K562 (cell line): Measurements from ENCODE around the gene ZRANB3. TPM values are rescaled to one million over a fixed set of nuclear protein-coding genes. Genes with fewer than 3 reads are reported as not detected.

Experiments
- ATAC-seq: fragments of 200-7000 bp; cut with Tn5 transposase; 3 replicates; pipeline ENCODE4 v1.9.1; 2020; ENCODE audit warnings: moderate library complexity
- BruUV-seq: library from RNA; stranded (reverse); fragments of 400-500 nt; replicated peaks from 2 replicates; lab custom pipeline; 2021; lab: Mats Ljungman, UMichigan
- CTCF ChIA-PET: fragments of 300-600 bp; formaldehyde crosslinking; extraction: SDS; loops from one replicate; lab custom pipeline; 2021; ENCODE audit warnings: low intra/inter-chr PET ratio; lab: Yijun Ruan, JAX
- POLR2A ChIA-PET: fragments of 300-600, 350-650 bp; sonication (Branson Sonifier 250); formaldehyde crosslinking; extraction: SDS; loops from one replicate; lab custom pipeline; 2021; ENCODE audit warnings: antibody characterized with exemption, inconsistent platforms; lab: Yijun Ruan, JAX
- DNase-seq, 4 experiments: peaks; one replicate each; pipeline versions ENCODE4 v3.0.0 to v3.0.0-alpha.2; 2011 to 2018; ENCODE audit warnings: low spot score in 3 of 4, mixed read lengths in 3 of 4; ENCODE audit errors: extremely low read depth in 1 of 4
- FAIRE-seq: peaks from 2 replicates; lab custom pipeline; 2011; peaks lifted over from hg19 to GRCh38; lab: Jason Lieb, UNC
- H2AFZ ChIP-seq: 2 replicates; pipeline ENCODE4 v1.6.0; 2011; ENCODE audit warnings: low read depth, low read length, control low read depth, inconsistent platforms
- H3K27ac ChIP-seq: fragments of 200-600 bp; 3 replicates; pipeline ENCODE4 v1.8.0; 2011; ENCODE audit warnings: low read depth, mild to moderate bottlenecking, control low read depth, inconsistent platforms, low read length, moderate library complexity, mixed read lengths; ENCODE audit errors: extremely low read depth
- H3K27me3 ChIP-seq, 2 experiments: fragments of 300-600 bp in 1 of 2; 2 replicates in 1 of 2; 3 replicates in 1 of 2; pipeline versions ENCODE4 v1.6.0 to v1.8.0; 2011; ENCODE audit warnings: inconsistent platforms in 2 of 2, low read length in 2 of 2, mild to moderate bottlenecking in 1 of 2, mixed read lengths in 1 of 2, moderate library complexity in 1 of 2; ENCODE audit not compliant: control insufficient read depth in 2 of 2, insufficient read depth in 2 of 2
- H3K36me3 ChIP-seq: fragments of 300-600 bp; 3 replicates; pipeline ENCODE4 v1.8.0; 2011; ENCODE audit warnings: mild to moderate bottlenecking, low read length, inconsistent platforms; ENCODE audit not compliant: control insufficient read depth, insufficient read depth
- H3K4me1 ChIP-seq, 2 experiments: fragments of 200-600 bp in 1 of 2; replicated peaks in 1 of 2; 2 replicates in 1 of 2; 3 replicates in 1 of 2; pipeline versions ENCODE4 v1.5.1 to v1.8.0; 2011; ENCODE audit warnings: inconsistent platforms in 2 of 2, low read length in 2 of 2, mild to moderate bottlenecking in 1 of 2, mixed read lengths in 1 of 2, moderate library complexity in 1 of 2; ENCODE audit not compliant: control insufficient read depth in 2 of 2, insufficient read depth in 2 of 2
- H3K4me2 ChIP-seq: 2 replicates; pipeline ENCODE4 v1.6.1; 2011; ENCODE audit warnings: low read length, control low read depth, inconsistent platforms, mixed read lengths; ENCODE audit not compliant: insufficient read depth
- H3K4me3 ChIP-seq: fragments of 200-600 bp; sonication (generic), shearing (Covaris generic); 2 replicates; pipeline ENCODE4 v1.5.1; 2016; ENCODE audit warnings: control low read depth, inconsistent platforms
- H3K79me2 ChIP-seq: fragments of 200-600 bp; 3 replicates; pipeline ENCODE4 v1.8.0; 2011; ENCODE audit warnings: low read length, inconsistent platforms; ENCODE audit not compliant: control insufficient read depth, insufficient read depth
- H3K9ac ChIP-seq, 2 experiments: 2 replicates each; pipeline versions ENCODE4 v1.6.0 to v1.6.1; 2011; ENCODE audit warnings: low read depth in 2 of 2, low read length in 2 of 2, control low read depth in 1 of 2, inconsistent platforms in 1 of 2, mild to moderate bottlenecking in 1 of 2, mixed read lengths in 1 of 2; ENCODE audit not compliant: insufficient read depth in 1 of 2
- H3K9me1 ChIP-seq: one replicate; pipeline ENCODE4 v1.6.0; 2011; ENCODE audit warnings: inconsistent platforms, mild to moderate bottlenecking, low read length, moderate library complexity; ENCODE audit not compliant: control insufficient read depth, insufficient read depth
- H3K9me3 ChIP-seq: replicated peaks from 2 replicates; pipeline ENCODE4 v1.5.1; 2011; ENCODE audit warnings: low read depth, low read length, inconsistent platforms; ENCODE audit not compliant: control insufficient read depth, insufficient read depth
- H4K20me1 ChIP-seq: replicated peaks from 2 replicates; pipeline ENCODE4 v1.6.1; 2011; ENCODE audit warnings: low read length, inconsistent platforms, mixed read lengths; ENCODE audit not compliant: control insufficient read depth, insufficient read depth
- FOS ChIP-seq: IDR thresholded peaks from 3 replicates; pipeline ENCODE4 v1.6.1; 2011; ENCODE audit not compliant: insufficient read length; ENCODE audit errors: extremely low read depth
- HNRNPL ChIP-seq: fragments of 200-400 bp; formaldehyde crosslinking; IDR thresholded peaks from 2 replicates; pipeline ENCODE4 v1.6.1; 2017; ENCODE audit warnings: low read depth, mild to moderate bottlenecking, low read length
- MBD2 ChIP-seq: sonication (generic); IDR thresholded peaks from 2 replicates; pipeline ENCODE4 v1.6.1; 2016; ENCODE audit warnings: low read depth, borderline replicate concordance
- MXI1 ChIP-seq: IDR thresholded peaks from 2 replicates; pipeline ENCODE4 v1.6.1; 2011; ENCODE audit warnings: low read depth, mild to moderate bottlenecking, improper control_type of control experiment, low read length
- RBM34 ChIP-seq: fragments of 200-400 bp; formaldehyde crosslinking; IDR thresholded peaks from 2 replicates; pipeline ENCODE4 v1.6.1; 2018; ENCODE audit warnings: low read length, borderline replicate concordance; ENCODE audit not compliant: insufficient read depth
- SP1 ChIP-seq: sonication (generic); formaldehyde crosslinking; IDR thresholded peaks from 2 replicates; pipeline ENCODE4 v1.8.1; 2022; ENCODE audit warnings: mild to moderate bottlenecking, missing genetic modification reagents
- TBP ChIP-seq: optimal IDR thresholded peaks from 2 replicates; pipeline ENCODE3; 2011; ENCODE audit warnings: low read depth, low read length, improper control_type of control experiment
- ZBTB17 ChIP-seq: fragments of 450-650 bp; formaldehyde crosslinking; IDR thresholded peaks from 2 replicates; pipeline ENCODE4 v1.4.0; 2020; ENCODE audit warnings: mild to moderate bottlenecking
- WGBS: fragments of 100-300 bp; shearing (Covaris generic); methylation state at CpG from one replicate; pipeline ENCODE4 v1.1.6; 2016; ENCODE audit warnings: low coverage, mixed read lengths; ENCODE audit not compliant: insufficient coverage; ENCODE audit errors: missing lambda C conversion rate; 5-methylcytosine and 5-hydroxymethylcytosine counted together
- in situ Hi-C: fragments of 300-500 bp; cut with MboI; formaldehyde crosslinking; loops from 4 replicates; pipeline ENCODE4 v1.15.0; 2018; ENCODE audit warnings: inconsistent platforms, mixed read lengths
- intact Hi-C: fragments of 100-400 bp; cut with micrococcal nuclease; formaldehyde crosslinking; loops from 2 replicates; pipeline ENCODE4 v1.14.2; 2022
- polyA plus RNA-seq, 8 experiments: library from polyadenylated mRNA; depleted of rRNA in 4 of 8; stranded (reverse) in 5 of 8; unstranded in 3 of 8; fragments of >200 nt; fragmentation: Nextera tagmentation in 2 of 8; fragmentation: Illumina TruSeq in 1 of 8; extraction: Ambion mirVana in 2 of 8; extraction: Trizol in 1 of 8; gene quantifications; 2 replicates each; pipeline versions ENCODE4 v1.2.1 to v1.2.3, GENCODE V29; 2011 to 2014; ENCODE audit warnings: inconsistent platforms in 1 of 8, missing spikeins in 1 of 8
- total RNA-seq, 7 experiments: library from RNA; depleted of rRNA in 6 of 7; stranded (reverse); fragments of >200 nt in 6 of 7; fragmentation: Illumina TruSeq in 2 of 7; extraction: Trizol in 2 of 7; gene quantifications; 2 replicates each; pipeline versions ENCODE4 v1.2.1 to v1.2.3, GENCODE V29; 2011 to 2021; ENCODE audit warnings: low replicate concordance in 1 of 7
- TF ChIP-seq, protein P1 (sequence below): sonication (generic); formaldehyde crosslinking; IDR thresholded peaks from 2 replicates; pipeline ENCODE4 v1.8.0; 2023; ENCODE audit warnings: mild to moderate bottlenecking, missing genetic modification reagents
- TF ChIP-seq, protein P2 (sequence below): sonication (generic); IDR thresholded peaks from 2 replicates; pipeline ENCODE4 v1.6.1; 2016
- TF ChIP-seq, protein P3 (sequence below): fragments of 450-650 bp; IDR thresholded peaks from 2 replicates; pipeline ENCODE4 v1.6.1; 2017; ENCODE audit warnings: antibody characterized with exemption, mild to moderate bottlenecking

Gene ZRANB3
- total and polyA plus RNA-seq, 9 of the 15 experiments (the other 6 are each of a cell fraction or from before 2014, with no cell fraction given), result 8.6 to 21.3 (median 14.7) TPM

DNA sequence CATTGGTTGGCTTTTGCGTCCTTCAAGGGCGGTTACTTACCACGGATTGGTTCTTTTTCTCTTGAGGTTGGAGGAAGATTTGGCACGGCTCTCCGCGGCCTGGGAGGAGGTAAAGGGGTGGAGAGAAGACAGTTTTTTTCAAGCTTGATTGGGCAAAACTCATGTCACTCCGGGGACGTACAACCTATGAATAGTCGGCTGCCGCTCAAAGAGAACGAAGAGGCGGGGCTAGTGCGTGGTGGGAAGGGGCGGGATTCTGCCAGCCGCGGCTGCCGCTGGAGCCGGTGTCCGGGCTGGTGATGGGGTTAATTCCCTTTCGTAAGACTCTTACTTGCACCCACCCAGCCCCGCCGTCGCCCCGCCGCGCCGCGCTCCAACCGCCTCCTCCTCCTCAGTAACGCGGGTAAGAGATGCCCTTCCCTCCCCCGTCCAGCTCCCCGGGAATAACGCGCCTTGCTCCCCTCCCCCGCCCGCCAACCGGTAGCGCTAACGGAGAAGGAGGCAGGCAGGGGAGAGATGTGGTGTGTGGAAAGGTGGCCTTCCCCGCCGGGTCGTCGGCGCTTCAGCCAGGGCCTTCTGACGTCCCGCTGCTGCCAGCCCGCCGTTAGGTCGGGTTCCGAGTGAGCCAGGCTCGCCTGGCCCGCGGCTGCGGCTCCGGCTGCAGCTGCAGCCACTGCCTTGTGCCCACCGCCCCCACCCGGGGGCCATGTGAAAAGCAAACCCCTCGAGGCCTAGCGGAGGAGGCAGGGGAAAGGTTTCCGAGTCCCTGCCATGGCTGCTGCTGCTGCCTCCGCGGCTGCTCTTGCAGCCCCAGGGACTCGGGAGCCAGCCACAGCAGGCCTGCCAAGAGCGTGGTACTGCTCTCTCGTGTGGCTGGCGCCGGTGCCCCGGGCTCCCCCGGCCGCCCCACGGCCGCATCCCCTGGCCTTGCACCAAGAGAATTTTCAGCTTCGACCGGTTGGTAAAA is 496 bp upstream of the ZRANB3 start, which contains the start of gene R3HDM1:
R3HDM1 (plus strand) TSS at position 254 of the 967 bp plus-strand sequence. CDS start 73,362 bp downstream, outside the sequence.
- ATAC-seq (peak; percentile 90), DNase-seq (peak; percentile 96 to 99 (median 98)), FAIRE-seq (no peak)
- no peaks in the 10 kb centered on the region for H3K9me1 ChIP-seq
- peaks cover 0 to 15% of the 10 kb centered on the region in 2 experiments; a peak in 3 of 5 replicates for H3K4me1 ChIP-seq
- H3K4me3 ChIP-seq, result peak within 1 kb of the TSS; percentile 66
- H3K79me2 ChIP-seq, result peaks cover 81% of the 10 kb centered on the region
- H3K27me3 ChIP-seq, result no peaks in the 10 kb centered on the region
- peak within 1 kb of the TSS; percentile 89 for H3K4me2 ChIP-seq
- H2AFZ ChIP-seq, result peak within 1 kb of the TSS; percentile 99
- H3K9me3 ChIP-seq, result no peaks in the 10 kb centered on the region
- H4K20me1 ChIP-seq, result no peaks in the 10 kb centered on the region
- in situ Hi-C loops, result no loop called here
- ChIA-PET CTCF (interaction anchor here (0.6 kb wide), 1 partner anchor 527 kb away, joined by 4 read pairs; no protein-coding TSS in a partner anchor), POLR2A (interaction anchor here (0.6 to 2.2 kb wide), 8 partner anchors 10 to 1796 kb away, joined by 3 to 14 read pairs (median 4); no protein-coding TSS in a partner anchor)
- peak within 1 kb of the TSS; percentile 93 to 98 for H3K9ac ChIP-seq
- H3K27ac ChIP-seq, result peak within 1 kb of the TSS; percentile 97
- peaks cover 10% of the 10 kb centered on the region; the same call in 1 of the 3 replicates for H3K36me3 ChIP-seq
- WGBS, result under 1% methylated on average over 43 of the region's 75 CpGs
- no TSS peak for BruUV-seq
- intact Hi-C loops, result loop anchor here (2.0 to 10.0 kb wide), 4 partner anchors 211 to 529 kb away; partner anchors contain the start of gene RAB3GAP1
- peak; percentile 9 for TF ChIP-seq TBP
- TF ChIP-seq, protein P1, sequence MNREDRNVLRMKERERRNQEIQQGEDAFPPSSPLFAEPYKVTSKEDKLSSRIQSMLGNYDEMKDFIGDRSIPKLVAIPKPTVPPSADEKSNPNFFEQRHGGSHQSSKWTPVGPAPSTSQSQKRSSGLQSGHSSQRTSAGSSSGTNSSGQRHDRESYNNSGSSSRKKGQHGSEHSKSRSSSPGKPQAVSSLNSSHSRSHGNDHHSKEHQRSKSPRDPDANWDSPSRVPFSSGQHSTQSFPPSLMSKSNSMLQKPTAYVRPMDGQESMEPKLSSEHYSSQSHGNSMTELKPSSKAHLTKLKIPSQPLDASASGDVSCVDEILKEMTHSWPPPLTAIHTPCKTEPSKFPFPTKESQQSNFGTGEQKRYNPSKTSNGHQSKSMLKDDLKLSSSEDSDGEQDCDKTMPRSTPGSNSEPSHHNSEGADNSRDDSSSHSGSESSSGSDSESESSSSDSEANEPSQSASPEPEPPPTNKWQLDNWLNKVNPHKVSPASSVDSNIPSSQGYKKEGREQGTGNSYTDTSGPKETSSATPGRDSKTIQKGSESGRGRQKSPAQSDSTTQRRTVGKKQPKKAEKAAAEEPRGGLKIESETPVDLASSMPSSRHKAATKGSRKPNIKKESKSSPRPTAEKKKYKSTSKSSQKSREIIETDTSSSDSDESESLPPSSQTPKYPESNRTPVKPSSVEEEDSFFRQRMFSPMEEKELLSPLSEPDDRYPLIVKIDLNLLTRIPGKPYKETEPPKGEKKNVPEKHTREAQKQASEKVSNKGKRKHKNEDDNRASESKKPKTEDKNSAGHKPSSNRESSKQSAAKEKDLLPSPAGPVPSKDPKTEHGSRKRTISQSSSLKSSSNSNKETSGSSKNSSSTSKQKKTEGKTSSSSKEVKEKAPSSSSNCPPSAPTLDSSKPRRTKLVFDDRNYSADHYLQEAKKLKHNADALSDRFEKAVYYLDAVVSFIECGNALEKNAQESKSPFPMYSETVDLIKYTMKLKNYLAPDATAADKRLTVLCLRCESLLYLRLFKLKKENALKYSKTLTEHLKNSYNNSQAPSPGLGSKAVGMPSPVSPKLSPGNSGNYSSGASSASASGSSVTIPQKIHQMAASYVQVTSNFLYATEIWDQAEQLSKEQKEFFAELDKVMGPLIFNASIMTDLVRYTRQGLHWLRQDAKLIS (CRISPR knock-in tag), result peak; percentile 73; the same call in 1 of the 2 replicates
- TF ChIP-seq, protein P2, sequence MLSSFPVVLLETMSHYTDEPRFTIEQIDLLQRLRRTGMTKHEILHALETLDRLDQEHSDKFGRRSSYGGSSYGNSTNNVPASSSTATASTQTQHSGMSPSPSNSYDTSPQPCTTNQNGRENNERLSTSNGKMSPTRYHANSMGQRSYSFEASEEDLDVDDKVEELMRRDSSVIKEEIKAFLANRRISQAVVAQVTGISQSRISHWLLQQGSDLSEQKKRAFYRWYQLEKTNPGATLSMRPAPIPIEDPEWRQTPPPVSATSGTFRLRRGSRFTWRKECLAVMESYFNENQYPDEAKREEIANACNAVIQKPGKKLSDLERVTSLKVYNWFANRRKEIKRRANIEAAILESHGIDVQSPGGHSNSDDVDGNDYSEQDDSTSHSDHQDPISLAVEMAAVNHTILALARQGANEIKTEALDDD, result no peak
- 0 out of 2 replicates have a peak, but pooled peaks have one; percentile 5 for TF ChIP-seq MXI1
- TF ChIP-seq HNRNPL, result peak; percentile 90
- TF ChIP-seq, protein P3, sequence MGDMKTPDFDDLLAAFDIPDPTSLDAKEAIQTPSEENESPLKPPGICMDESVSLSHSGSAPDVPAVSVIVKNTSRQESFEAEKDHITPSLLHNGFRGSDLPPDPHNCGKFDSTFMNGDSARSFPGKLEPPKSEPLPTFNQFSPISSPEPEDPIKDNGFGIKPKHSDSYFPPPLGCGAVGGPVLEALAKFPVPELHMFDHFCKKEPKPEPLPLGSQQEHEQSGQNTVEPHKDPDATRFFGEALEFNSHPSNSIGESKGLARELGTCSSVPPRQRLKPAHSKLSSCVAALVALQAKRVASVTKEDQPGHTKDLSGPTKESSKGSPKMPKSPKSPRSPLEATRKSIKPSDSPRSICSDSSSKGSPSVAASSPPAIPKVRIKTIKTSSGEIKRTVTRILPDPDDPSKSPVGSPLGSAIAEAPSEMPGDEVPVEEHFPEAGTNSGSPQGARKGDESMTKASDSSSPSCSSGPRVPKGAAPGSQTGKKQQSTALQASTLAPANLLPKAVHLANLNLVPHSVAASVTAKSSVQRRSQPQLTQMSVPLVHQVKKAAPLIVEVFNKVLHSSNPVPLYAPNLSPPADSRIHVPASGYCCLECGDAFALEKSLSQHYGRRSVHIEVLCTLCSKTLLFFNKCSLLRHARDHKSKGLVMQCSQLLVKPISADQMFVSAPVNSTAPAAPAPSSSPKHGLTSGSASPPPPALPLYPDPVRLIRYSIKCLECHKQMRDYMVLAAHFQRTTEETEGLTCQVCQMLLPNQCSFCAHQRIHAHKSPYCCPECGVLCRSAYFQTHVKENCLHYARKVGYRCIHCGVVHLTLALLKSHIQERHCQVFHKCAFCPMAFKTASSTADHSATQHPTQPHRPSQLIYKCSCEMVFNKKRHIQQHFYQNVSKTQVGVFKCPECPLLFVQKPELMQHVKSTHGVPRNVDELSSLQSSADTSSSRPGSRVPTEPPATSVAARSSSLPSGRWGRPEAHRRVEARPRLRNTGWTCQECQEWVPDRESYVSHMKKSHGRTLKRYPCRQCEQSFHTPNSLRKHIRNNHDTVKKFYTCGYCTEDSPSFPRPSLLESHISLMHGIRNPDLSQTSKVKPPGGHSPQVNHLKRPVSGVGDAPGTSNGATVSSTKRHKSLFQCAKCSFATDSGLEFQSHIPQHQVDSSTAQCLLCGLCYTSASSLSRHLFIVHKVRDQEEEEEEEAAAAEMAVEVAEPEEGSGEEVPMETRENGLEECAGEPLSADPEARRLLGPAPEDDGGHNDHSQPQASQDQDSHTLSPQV, result no peak
- 0 out of 2 replicates have a peak, but pooled peaks have one; percentile 63 for TF ChIP-seq ZBTB17 (CRISPR knock-in tag)
- no peak for TF ChIP-seq RBM34
- TF ChIP-seq FOS, result peak; percentile 84
- peak; percentile 16 for TF ChIP-seq SP1
- peak; percentile 74; the same call in 1 of the 2 replicates for TF ChIP-seq MBD2
